ENCODE results near the gene RAVER1.
"Not testable (repeated sequence)": the region's sequence is repeated elsewhere in the genome, so short reads cannot be mapped to it uniquely, and the experiment has no call there.

Gene RAVER1

GRCh38 chr19:10332965-10333757 is at the start of gene RAVER1:
Gene RAVER1 (minus strand): TSS chr19:10333529. CDS start chr19:10333507, 22 bp downstream.
- peak; percentile 83 for DNase-seq

GRCh38 chr19:10383223-10383499 is 49.8 kb upstream of the RAVER1 start:
- not testable (repeated sequence) for DNase-seq

GRCh38 chr19:10380313-10381102 is 47.2 kb upstream of the RAVER1 start, which contains the start of gene TYK2:
Gene TYK2 (minus strand): TSS chr19:10380572. CDS start chr19:10378406, 2,166 bp downstream.
- peak; percentile 98 for DNase-seq

GRCh38 chr19:10379880-10380312 is 46.6 kb upstream of the RAVER1 start:
- DNase-seq, result no peak

GRCh38 chr19:10378124-10378523 is 44.8 kb upstream of the RAVER1 start:
- no peak for DNase-seq

GRCh38 chr19:10377140-10377640 is 43.9 kb upstream of the RAVER1 start:
- not testable (repeated sequence) for DNase-seq

- no peak for DNase-seq
Measured at GRCh38 chr19:10374931-10375330, 41.6 kb upstream of the RAVER1 start.

- no peak for DNase-seq
Measured at GRCh38 chr19:10372690-10373089, 39.4 kb upstream of the RAVER1 start.

- DNase-seq, result no peak
Measured at GRCh38 chr19:10368101-10368803, 34.9 kb upstream of the RAVER1 start.

- DNase-seq, result not testable (repeated sequence)
Measured at GRCh38 chr19:10366950-10367512, 33.7 kb upstream of the RAVER1 start.

- DNase-seq, result no peak
Measured at GRCh38 chr19:10365518-10365917, 32.2 kb upstream of the RAVER1 start.

- DNase-seq, result no peak
Measured at GRCh38 chr19:10364644-10365043, 31.3 kb upstream of the RAVER1 start.

- no peak for DNase-seq
Measured at GRCh38 chr19:10363789-10364281, 30.5 kb upstream of the RAVER1 start.

GRCh38 chr19:10362259-10362658 is 28.9 kb upstream of the RAVER1 start:
- no peak for DNase-seq

GRCh38 chr19:10361569-10362011 is 28.3 kb upstream of the RAVER1 start:
- DNase-seq, result no peak

- DNase-seq, result no peak
Measured at GRCh38 chr19:10356431-10356830, 23.1 kb upstream of the RAVER1 start.

GRCh38 chr19:10353793-10354391 is 20.6 kb upstream of the RAVER1 start:
- no peak for DNase-seq

GRCh38 chr19:10352764-10353671 is 19.7 kb upstream of the RAVER1 start:
- no peak for DNase-seq

GRCh38 chr19:10346509-10346908 is 13.2 kb upstream of the RAVER1 start:
- DNase-seq, result no peak

- no peak for DNase-seq
Measured at GRCh38 chr19:10344780-10345179, 11.5 kb upstream of the RAVER1 start.

- no peak for DNase-seq
Measured at GRCh38 chr19:10343495-10343894, 10.2 kb upstream of the RAVER1 start.
